IMR-90 (cell line): Measurements from ENCODE around the gene PSMB4. TPM values are rescaled to one million over a fixed set of nuclear protein-coding genes. Genes with fewer than 3 reads are reported as not detected.

Experiments used
- ATAC-seq: fragments of 200-7000 bp; cut with Tn5 transposase; 2 replicates; pipeline ENCODE4 v1.9.1; 2020; ENCODE audit warnings: low read depth, mild to moderate bottlenecking, moderate library complexity
- BruUV-seq: library from RNA; stranded (reverse); fragments of 400-500 nt; replicated peaks from 2 replicates; lab custom pipeline; 2021; lab: Mats Ljungman, UMichigan
- CTCF ChIA-PET: fragments of 300-600 bp; formaldehyde crosslinking; extraction: SDS; loops from one replicate; lab custom pipeline; 2021; ENCODE audit warnings: antibody characterized with exemption; lab: Yijun Ruan, JAX
- POLR2A ChIA-PET: fragments of 300-600 bp; sonication (Branson Sonifier 250); formaldehyde crosslinking; loops from one replicate; lab custom pipeline; 2022; ENCODE audit warnings: antibody characterized with exemption; ENCODE audit not compliant: unreplicated experiment; lab: Charles Lee
- DNase-seq: peaks from one replicate; pipeline ENCODE4 v3.0.0; 2013
- H2AFZ ChIP-seq: replicated peaks from 2 replicates; pipeline ENCODE3; 2013; ENCODE audit warnings: low read length, mild to moderate bottlenecking; ENCODE audit not compliant: poor library complexity
- H2AK5ac ChIP-seq: 2 replicates; pipeline ENCODE4 v1.6.1; 2013; ENCODE audit warnings: low read depth, low read length, inconsistent platforms
- H2AK9ac ChIP-seq: replicated peaks from 2 replicates; pipeline ENCODE3; 2013; ENCODE audit warnings: mild to moderate bottlenecking, low read depth, low read length, moderate library complexity; ENCODE audit not compliant: poor library complexity
- H2BK120ac ChIP-seq: 2 replicates; pipeline ENCODE4 v1.6.1; 2013; ENCODE audit warnings: low read depth, low read length, inconsistent platforms
- H2BK15ac ChIP-seq: 3 replicates; pipeline ENCODE4 v1.6.1; 2013; ENCODE audit warnings: low read depth, low read length, inconsistent platforms
- H2BK20ac ChIP-seq: 2 replicates; pipeline ENCODE4 v1.6.1; 2013; ENCODE audit warnings: low read depth, mild to moderate bottlenecking, inconsistent platforms, low read length, moderate library complexity
- H2BK5ac ChIP-seq: 2 replicates; pipeline ENCODE4 v1.6.1; 2013; ENCODE audit warnings: mild to moderate bottlenecking, low read depth, low read length, inconsistent platforms; ENCODE audit not compliant: poor library complexity, severe bottlenecking
- H3K14ac ChIP-seq: replicated peaks from 2 replicates; pipeline ENCODE4 v1.6.1; 2013; ENCODE audit warnings: low read depth, low read length, inconsistent platforms
- H3K18ac ChIP-seq: 2 replicates; pipeline ENCODE4 v1.6.1; 2013; ENCODE audit warnings: low read depth, low read length, control low read depth
- H3K23ac ChIP-seq: 2 replicates; pipeline ENCODE4 v1.6.1; 2013; ENCODE audit warnings: low read depth, low read length, inconsistent platforms
- H3K27ac ChIP-seq: 2 replicates; pipeline ENCODE4 v1.5.1; 2013; ENCODE audit warnings: mild to moderate bottlenecking, control low read depth, low read length; ENCODE audit not compliant: insufficient read depth
- H3K27me3 ChIP-seq: 2 replicates; pipeline ENCODE4 v1.6.1; 2013; ENCODE audit warnings: low read length; ENCODE audit not compliant: control insufficient read depth, insufficient read depth
- H3K36me3 ChIP-seq: 2 replicates; pipeline ENCODE4 v1.6.1; 2013; ENCODE audit warnings: low read length, mixed read lengths; ENCODE audit not compliant: control insufficient read depth, insufficient read depth
- H3K4ac ChIP-seq: 2 replicates; pipeline ENCODE4 v1.6.1; 2013; ENCODE audit warnings: low read depth, low read length, inconsistent platforms
- H3K4me1 ChIP-seq: 2 replicates; pipeline ENCODE4 v1.6.1; 2013; ENCODE audit warnings: low read length, mixed read lengths; ENCODE audit not compliant: control insufficient read depth, insufficient read depth
- H3K4me2 ChIP-seq: 2 replicates; pipeline ENCODE4 v1.6.1; 2013; ENCODE audit warnings: low read depth, mild to moderate bottlenecking, control low read depth, low read length, moderate library complexity
- H3K4me3 ChIP-seq: 2 replicates; pipeline ENCODE4 v1.5.1; 2013; ENCODE audit warnings: low read depth, mild to moderate bottlenecking, control low read depth, low read length, moderate library complexity; ENCODE audit not compliant: insufficient read depth
- H3K56ac ChIP-seq: 2 replicates; pipeline ENCODE4 v1.6.1; 2013; ENCODE audit warnings: low read length, inconsistent platforms; ENCODE audit not compliant: insufficient read depth; ENCODE audit errors: extremely low read depth
- H3K79me1 ChIP-seq, 2 experiments: 2 replicates each; pipeline ENCODE4 v1.6.1; 2013; ENCODE audit warnings: low read length in 2 of 2, inconsistent platforms in 1 of 2, low read depth in 1 of 2
- H3K9ac ChIP-seq: 2 replicates; pipeline ENCODE4 v1.6.1; 2013; ENCODE audit warnings: low read depth, low read length, control low read depth
- H3K9me1 ChIP-seq: 2 replicates; pipeline ENCODE4 v1.6.1; 2013; ENCODE audit warnings: low read length, inconsistent platforms; ENCODE audit not compliant: insufficient read depth
- H3K9me3 ChIP-seq: 2 replicates; pipeline ENCODE4 v1.6.1; 2013; ENCODE audit warnings: low read length; ENCODE audit not compliant: control insufficient read depth, insufficient read depth
- H4K20me1 ChIP-seq: 2 replicates; pipeline ENCODE4 v1.6.1; 2013; ENCODE audit warnings: low read length, inconsistent platforms; ENCODE audit not compliant: insufficient read depth
- H4K5ac ChIP-seq: 2 replicates; pipeline ENCODE4 v1.6.1; 2013; ENCODE audit warnings: mild to moderate bottlenecking, low read depth, low read length, control low read depth
- H4K8ac ChIP-seq, 2 experiments: 2 replicates each; pipeline ENCODE4 v1.6.1; 2013; ENCODE audit warnings: low read depth in 2 of 2, low read length in 2 of 2, control low read depth in 1 of 2, inconsistent platforms in 1 of 2
- H4K91ac ChIP-seq: 2 replicates; pipeline ENCODE4 v1.6.1; 2013; ENCODE audit warnings: low read depth, low read length, inconsistent platforms; ENCODE audit not compliant: insufficient read depth
- CHD1 ChIP-seq: IDR thresholded peaks from 2 replicates; pipeline ENCODE4 v1.6.1; 2012; ENCODE audit warnings: low read depth, low read length, improper control_type of control experiment
- WGBS, 2 experiments: methylation state at CpG; one replicate each; pipeline versions ENCODE4 v1.1.5 to v1.1.7; 2013; ENCODE audit warnings: missing lambda C conversion rate in 2 of 2; ENCODE audit not compliant: insufficient read length in 1 of 2; ENCODE audit errors: extremely low coverage in 2 of 2; 5-methylcytosine and 5-hydroxymethylcytosine counted together
- dilution Hi-C: fragments of 300-500 bp; cut with HindIII; formaldehyde crosslinking; loops from one replicate; pipeline ENCODE4 v1.14.3; 2018; ENCODE audit warnings: low sequenced_read_pairs; ENCODE audit not compliant: unreplicated experiment
- in situ Hi-C: fragments of 300-500 bp; cut with MboI; formaldehyde crosslinking; loops from 3 replicates; pipeline ENCODE4 v1.14.3; 2019; ENCODE audit warnings: low sequenced_read_pairs, inconsistent platforms, mixed read lengths
- intact Hi-C: fragments of 100-400 bp; cut with micrococcal nuclease; formaldehyde crosslinking; loops from 2 replicates; pipeline ENCODE4 v1.10.0; 2022
- polyA plus RNA-seq, 3 experiments: library from polyadenylated mRNA; depleted of rRNA; stranded (reverse); fragments of >200 nt; gene quantifications; 2 replicates each; pipeline ENCODE4 v1.2.3, GENCODE V29; 2012; ENCODE audit warnings: low replicate concordance in 1 of 3
- total RNA-seq: library from RNA; depleted of rRNA; stranded (reverse); fragments of >200 nt; gene quantifications from 2 replicates; pipeline ENCODE4 v1.2.3, GENCODE V29; 2012

Gene PSMB4
- total and polyA plus RNA-seq, 2 of the 4 experiments (the other 2 are of a cell fraction) = 457 to 565 TPM

DNA sequence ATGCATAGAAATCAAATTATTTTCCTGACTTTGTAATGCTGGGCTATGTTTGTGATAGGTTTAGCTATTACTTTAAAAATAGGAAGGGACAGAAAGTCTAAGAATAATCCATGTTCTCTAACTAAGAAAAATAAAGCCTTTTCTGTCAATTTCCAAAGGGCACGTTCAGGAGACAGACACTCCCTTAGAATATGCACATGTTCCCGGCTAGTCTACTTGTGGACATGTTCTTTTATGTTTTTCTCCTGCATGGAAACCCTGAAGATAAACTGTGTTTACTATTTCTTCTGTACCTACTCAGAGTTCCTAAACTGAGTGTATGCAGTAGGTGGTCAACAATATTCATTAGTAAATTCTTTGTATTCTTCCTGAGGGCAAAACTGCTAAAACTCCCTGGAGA lies 12.5 kb downstream of the PSMB4 start:
- intact Hi-C loops (no loop called here), dilution Hi-C loops (no loop called here), in situ Hi-C loops (no loop called here)
- BruUV-seq = no TSS peak
- H3K9me3 ChIP-seq = no peaks in the 10 kb centered on the region
- no peak overlapping the region for H3K27ac ChIP-seq
- H2AFZ ChIP-seq = no peak overlapping the region
- ATAC-seq = no peak
- peaks cover 5% of the 10 kb centered on the region; the same call in 1 of the 2 replicates for H3K9me1 ChIP-seq
- no peak overlapping the region for H2BK5ac ChIP-seq
- H4K20me1 ChIP-seq = peaks cover 10% of the 10 kb centered on the region
- no peak overlapping the region for H4K8ac ChIP-seq
- no peak overlapping the region for H3K4ac ChIP-seq
- POLR2A ChIA-PET = interaction anchor here (0.6 kb wide), 1 partner anchor 10 kb away, joined by 3 read pairs; no protein-coding TSS in a partner anchor
- no peak for DNase-seq
- H3K4me3 ChIP-seq = no peak overlapping the region
- no peak overlapping the region for H2BK15ac ChIP-seq
- no peak overlapping the region for H3K14ac ChIP-seq
- H2BK120ac ChIP-seq = no peak overlapping the region
- no peak overlapping the region for H3K9ac ChIP-seq
- no peak overlapping the region for H4K5ac ChIP-seq
- H2AK9ac ChIP-seq = no peak overlapping the region
- peaks cover 44% of the 10 kb centered on the region for H3K36me3 ChIP-seq
- H3K4me2 ChIP-seq = no peak overlapping the region
- no peak overlapping the region for H3K56ac ChIP-seq
- H3K4me1 ChIP-seq = peaks cover 3% of the 10 kb centered on the region; the same call in 1 of the 2 replicates
- no peak overlapping the region for H4K91ac ChIP-seq
- no peaks in the 10 kb centered on the region for H3K27me3 ChIP-seq
- CTCF ChIA-PET = no interaction called here
- peaks cover 9 to 28% of the 10 kb centered on the region in 2 experiments for H3K79me1 ChIP-seq
- no peak overlapping the region for H2BK20ac ChIP-seq
- no peak overlapping the region for H2AK5ac ChIP-seq
- no peak for TF ChIP-seq CHD1
- no CpG with 5 or more reads among the region's 2 CpGs for WGBS, 2 experiments
- H3K23ac ChIP-seq = no peak overlapping the region
- H3K18ac ChIP-seq = no peak overlapping the region
